CD4-positive, alpha-beta T cell treated with Interferon gamma for 1 hour (primary cell): ENCODE data around the gene BLACAT1.
"Not testable (repeated sequence)": the region's sequence is repeated elsewhere in the genome, so short reads cannot be mapped to it uniquely, and the experiment has no call there.

Experiments used
- DNase-seq: peaks from one replicate; pipeline ENCODE4 v3.0.0-alpha.2; 2020

The BLACAT1 gene

GRCh38 chr1:205406252-205406651 lies 49.6 kb downstream of the BLACAT1 start:
- not testable (repeated sequence) for DNase-seq
